NCI-H774 (cell line): Measurements from ENCODE around the gene PTPRF.
A peak's percentile ranks its signal among the peaks of the same experiment; 100 is the strongest.
"Not testable (repeated sequence)": the region's sequence is repeated elsewhere in the genome, so short reads cannot be mapped to it uniquely, and the experiment has no call there.

Source experiments
- DNase-seq: peaks from one replicate; lab custom pipeline; 2025; lab: John Stamatoyannopoulos, UW

The PTPRF gene

DNA sequence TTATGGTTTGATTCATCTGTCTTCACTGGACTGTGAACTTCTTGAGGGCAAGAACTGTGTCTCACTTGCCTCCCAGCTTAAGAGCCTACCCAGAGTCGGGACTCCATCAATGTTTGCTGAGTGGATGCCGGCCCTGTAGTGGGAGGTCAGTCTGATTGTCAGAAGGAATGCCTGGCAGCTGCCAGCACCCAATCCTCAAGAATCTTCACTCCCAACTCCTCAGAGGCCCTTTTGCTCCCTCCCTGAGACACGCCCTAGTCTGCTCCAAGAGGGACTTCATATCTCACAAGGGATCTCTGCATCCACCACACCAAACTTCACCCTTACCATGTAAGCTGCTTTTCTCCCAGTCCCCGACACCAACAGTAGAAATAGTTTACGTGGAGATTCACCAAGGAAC lies 104.0 kb downstream of the PTPRF start:
- no peak for DNase-seq

DNA sequence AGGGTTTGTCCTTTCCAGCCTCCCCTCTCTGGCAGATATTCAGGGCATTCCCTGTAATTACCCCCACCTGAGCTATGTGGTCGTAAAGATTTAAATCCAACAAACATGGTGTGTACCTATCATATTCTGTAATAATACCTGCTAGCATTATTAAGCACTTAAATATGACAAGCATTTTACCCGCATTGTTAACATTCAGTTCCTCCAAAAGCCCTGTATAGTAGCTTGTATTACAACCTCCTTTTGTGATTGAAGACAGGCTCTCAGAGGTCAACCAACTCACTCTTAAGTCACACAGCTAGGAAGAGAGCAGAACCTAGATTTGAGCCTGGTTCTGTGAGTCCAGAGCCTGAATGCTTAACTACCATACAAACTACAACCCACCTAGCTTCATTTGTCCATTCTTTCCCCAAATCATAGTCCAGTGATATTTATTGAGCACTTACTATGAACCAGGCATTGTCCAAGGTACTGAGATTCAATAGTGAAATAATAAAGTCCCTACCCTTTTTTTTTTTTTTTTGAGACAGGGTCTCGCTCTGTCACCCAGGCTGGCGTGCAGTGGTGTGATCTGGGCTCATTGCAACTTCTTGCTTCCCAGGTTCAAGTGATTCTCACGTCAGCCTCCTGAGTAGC lies 105.4 kb downstream of the PTPRF start:
- DNase-seq = no peak

DNA sequence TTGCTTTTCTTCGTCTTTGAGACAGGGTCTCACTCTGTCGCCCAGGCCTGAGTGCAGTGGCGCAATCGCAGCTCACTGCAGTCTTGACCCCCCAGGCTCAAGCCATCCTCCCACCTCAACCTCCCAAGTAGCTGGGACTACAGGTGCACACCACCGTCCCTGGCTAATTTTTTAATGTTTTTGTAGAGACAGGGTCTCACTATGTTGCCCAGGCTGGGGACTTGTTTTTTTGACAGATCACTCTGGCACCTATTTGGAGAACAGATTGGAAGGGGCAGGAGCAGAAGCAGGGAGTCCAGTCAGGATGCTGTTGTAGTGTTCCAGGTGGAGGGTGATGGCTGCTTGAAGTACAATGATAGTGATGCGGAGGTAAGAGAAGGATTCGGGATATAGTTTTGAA lies 106.6 kb downstream of the PTPRF start:
- DNase-seq = no peak

DNA sequence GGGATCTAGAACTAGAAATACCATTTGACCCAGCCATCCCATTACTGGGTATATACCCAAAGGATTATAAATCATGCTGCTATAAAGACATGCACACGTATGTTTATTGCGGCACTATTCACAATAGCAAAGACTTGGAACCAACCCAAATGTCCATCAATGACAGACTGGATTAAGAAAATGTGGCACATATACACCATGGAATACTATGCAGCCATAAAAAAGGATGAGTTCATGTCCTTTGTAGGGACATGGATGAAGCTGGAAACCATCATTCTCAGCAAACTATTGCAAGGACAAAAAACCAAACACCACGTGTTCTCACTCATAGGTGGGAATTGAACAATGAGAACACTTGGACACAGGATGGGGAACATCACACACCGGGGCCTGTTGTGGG lies 107.7 kb downstream of the PTPRF start:
- not testable (repeated sequence) for DNase-seq

DNA sequence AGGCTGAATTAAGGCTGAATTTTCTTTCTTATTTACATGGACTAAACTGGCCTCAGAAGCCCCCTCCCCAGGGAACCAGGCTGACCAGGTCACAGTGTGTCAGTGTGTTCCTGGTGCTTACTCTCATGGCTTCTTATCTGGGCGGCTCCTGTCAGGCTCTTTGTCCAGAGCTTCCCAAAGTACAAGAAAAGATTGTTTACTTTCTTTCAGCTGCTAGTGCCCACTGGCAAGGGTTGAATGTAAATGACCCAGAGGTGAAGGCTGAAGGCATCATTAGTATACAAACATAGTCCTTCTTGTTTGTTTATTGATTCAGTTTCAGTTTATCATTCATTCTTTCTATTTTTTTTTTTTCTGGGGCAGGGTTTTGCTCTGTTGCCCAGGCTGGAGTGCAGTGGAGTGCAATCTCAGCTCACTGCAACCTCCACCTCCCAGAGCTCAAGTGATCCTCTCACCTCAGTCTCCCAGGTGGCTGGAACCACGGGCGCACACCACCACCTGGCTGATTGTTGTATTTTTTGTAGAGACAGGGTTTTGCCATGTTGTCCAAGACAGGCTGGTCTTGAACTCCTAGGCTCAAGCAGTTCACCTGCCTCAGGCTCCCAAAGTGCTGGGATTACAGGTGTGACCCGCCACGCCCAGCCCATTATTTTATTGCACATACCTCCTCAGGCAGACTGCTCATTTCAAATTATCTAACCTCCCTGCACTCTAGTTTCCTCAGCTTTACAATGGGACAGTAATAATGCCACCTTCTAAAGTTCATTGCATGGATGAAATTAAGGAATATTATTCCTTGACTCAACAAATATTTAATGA lies 109.5 kb downstream of the PTPRF start:
- DNase-seq = no peak

DNA sequence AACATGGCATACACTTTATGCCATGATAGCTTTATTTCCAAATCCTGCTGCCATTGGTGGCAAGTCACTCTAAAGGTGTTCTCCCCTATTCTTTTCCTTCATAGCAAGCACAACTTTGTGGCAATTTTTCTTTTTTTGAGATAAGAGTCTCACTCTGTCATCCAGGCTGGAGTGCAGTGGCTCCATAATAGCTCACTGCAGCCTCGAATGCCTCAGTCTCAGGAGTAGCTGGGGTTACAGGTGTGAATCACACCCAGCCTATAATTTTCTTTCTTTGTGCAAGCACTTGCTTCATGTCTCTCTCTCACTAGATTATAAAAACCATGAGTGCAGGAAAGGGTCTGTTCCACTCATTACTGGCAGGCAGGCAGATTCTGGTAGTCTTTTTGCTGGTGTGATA lies 113.9 kb downstream of the PTPRF start:
- DNase-seq = no peak

DNA sequence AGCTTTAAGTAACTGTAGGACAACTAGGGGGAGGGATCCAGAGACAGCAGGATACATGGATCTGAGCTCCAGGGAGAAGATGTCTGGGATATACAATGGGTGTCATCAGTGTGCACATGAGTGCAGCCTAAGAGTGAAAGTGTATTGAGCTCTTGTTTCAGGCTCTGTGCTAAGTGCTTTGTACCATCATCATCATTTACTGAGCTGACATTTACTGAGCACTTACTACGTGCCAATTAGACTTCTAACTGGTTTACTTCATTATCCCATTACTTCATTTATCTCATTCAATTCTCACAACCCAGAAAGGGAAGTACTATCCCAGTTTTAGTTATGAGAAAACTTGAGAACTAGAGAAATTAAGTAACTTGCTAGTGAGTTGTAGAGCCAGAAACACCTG lies 114.8 kb downstream of the PTPRF start:
- DNase-seq = no peak

DNA sequence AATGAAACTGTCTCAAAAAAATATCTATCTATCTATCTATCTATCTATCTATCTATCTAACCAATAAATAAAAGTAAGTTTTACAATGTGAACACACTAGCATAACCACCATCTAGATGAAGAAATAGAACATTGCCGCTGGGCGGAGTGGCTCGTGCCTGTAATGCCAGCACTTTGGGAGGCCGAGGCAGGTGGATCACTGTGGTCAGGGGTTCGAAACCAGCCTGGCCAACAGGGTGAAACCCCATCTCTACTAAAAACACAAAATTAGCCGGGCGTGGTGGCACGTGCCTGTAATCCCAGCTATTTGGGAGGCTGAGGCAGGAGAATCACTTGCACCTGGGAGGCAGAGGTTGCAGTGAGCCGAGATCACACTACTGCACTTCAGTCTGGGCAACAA lies 116.6 kb downstream of the PTPRF start:
- DNase-seq = not testable (repeated sequence)

DNA sequence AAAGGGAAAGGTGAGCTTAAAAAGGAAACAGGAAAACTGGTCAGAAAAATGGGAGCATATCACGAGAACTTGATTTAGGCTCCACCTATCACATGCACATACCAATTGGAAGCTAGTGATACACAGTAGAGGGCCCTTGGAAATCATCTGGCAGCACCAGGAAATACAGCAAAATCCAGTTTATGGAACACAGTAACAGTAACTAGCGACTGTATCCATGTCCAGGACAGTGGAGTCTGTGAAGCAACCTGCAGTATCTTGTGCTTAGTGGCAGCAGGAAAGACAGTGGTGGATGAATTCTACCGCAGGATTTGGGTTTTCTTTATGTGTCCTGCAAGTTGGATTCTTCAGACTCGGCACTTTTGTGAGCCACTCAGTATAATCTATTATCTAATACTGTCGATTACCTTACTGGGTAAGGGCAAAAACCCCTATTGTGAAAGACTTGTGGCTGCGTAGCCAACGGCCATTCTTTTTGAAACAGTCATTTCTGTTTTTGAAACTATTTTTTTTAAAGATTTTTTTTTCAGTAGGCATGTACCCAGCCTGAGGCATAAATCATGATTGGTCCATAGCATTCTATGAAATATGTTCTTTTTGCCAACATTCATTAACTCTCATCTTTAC lies 117.7 kb downstream of the PTPRF start:
- no peak for DNase-seq

DNA sequence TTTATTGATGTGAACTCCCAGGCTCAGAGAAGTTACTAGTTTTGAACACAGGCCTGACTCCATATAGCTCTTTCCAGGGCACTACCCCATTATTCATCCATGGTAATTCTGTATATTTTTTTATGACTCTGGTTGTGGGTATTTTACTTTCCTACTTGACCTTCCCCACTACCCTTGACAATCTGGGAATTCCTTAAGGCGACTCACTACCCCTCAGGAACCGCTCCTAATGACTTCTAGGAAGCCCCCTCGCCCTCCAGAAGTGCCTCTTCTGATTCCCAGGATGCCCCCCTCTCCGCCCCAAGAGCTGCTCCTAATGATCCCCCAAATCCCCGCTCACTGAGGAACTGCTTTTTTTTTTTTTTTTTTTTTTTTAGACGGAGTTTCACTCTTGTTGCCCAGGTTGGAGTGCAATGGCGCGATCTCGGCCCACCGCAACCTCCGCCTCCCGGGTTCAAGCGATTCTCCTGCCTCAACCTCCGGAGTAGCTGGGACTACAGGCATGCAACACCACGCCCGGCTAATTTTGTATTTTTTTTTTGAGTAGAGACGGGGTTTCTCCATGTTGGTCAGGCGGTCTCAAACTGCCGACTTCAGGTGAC lies 118.3 kb downstream of the PTPRF start:
- no peak for DNase-seq

DNA sequence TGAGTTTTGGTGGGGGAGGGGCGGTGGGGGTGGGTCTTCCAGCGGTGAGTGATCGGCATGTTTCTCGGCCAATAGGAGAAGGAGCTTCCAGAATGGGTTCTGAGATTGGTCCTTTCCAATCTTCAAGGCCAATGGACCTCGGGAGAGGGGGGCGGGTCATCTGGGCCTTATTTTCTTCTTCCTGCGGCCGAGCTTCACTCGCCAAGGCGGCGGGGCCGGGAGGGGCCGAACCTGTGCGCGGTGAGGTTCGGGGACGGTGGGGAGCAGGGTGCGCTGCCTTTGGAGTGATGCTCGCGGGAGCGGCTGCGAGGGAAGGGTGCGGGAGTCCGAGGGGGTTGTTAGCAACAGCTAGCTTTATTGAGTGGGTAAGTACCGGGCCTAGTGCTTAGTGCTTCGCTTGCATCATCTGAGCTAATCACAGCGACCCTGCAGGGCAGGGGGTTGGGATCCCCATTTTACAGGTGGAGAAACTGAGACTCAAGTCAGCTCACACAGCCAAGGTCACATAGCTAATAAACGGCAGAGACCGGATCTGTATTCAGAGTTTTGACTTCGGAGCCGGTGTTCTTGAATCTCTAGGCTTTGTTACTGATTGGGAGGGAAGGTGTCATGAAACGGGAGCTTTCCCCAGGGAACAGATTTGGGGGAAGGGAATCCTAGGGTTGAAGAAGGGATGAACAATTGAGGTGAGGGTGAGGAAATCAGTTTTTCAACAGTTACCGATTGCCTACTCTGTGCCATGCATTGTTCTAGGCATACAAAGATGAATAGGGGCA lies 119.8 kb downstream of the PTPRF start:
- peak; percentile 99 for DNase-seq

DNA sequence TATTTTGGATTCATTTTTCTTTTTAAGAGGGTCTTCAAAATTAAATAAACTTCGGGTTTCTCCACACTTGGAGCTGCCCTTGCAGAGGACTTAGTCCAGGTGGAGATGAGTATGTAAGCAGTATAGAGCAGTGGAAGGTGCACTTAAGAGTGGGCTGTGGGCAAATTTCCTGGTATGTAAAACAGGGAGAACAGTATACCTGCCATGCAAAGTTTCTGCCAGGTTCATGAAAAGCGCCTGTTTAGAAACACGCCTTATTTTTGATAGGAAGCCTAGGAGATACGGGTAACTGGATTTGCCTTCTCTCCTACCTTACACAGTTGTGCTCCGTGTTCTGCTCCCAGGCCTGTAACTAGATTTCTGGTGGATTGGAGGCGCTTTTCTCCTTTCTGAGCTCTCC lies 120.5 kb downstream of the PTPRF start:
- no peak for DNase-seq

DNA sequence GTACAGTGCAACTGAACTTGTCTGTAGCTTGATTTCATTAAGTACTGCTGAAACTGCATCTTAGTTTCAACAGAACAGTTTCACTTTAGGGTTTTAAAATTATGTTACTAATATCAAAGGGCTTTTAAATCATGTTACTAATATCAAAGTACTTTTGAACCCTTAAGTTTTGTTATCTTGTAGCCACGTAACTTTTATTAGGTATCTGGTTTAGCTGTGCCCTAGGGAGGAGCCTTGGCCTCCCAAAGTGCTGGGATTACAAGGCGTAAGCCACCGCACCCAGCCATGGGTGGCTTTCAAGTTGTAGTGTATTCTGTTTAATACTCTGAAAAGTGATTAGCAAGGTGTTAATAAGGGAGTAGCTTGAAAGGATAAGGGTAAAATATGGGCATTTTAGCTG lies 121.2 kb downstream of the PTPRF start:
- DNase-seq = no peak

DNA sequence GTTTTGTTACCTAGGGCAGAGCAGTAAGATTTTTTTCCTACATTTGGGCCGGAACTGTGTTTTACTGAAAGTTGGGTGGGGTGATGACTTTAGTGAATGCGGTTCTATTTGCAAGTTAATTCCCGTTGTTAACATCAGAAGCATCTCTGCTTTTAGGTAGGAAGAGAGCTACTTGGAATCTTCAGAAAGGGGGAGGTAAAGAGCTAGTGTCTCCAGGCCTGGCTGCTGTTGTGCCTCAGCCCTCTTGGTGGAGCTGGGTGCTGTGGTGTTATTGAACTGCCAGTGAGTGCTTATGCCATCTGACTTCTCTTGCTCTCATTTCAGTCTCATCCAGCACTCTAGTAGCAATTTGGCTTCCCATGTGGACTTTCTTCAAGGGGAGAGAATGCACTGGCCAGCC lies 122.7 kb downstream of the PTPRF start:
- DNase-seq = no peak

DNA sequence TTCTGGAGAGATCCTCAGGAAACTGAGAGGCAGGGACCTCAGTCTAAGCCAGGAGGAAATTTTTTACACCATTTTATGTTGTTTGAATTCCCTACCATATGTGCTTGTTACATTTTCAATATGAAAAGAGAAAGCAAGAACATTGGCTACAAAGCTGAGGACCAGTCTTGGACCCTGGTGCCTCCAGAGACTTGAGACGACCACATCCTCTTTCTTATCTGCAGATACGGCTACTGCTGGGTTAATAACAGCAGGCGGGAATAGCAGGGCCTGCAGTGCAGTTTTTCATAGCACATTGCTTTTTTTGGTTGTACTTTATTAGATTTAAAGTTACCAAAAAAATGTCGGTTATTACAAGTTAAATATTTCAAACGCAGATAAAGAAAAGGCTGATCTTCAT lies 123.2 kb downstream of the PTPRF start:
- DNase-seq = no peak

DNA sequence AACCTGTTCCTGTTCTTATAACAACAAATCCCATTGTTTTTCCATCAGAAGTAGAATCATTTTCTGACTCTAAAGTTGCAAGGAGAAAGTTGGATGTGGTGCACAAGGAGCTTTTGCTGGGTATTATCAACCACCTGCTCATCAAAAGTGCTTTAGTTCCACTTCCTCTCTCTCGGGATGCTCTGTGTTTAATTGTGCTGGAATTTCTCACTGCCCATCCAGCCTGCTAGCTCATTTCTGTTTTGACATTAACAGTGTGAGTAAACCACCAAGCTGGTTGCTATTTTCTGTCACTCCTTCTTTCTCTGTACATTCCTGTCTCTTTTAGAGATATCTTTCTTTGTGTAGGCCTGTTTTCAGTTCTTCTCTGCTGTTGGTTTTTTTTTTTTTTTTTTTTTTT lies 125.3 kb downstream of the PTPRF start:
- no peak for DNase-seq

DNA sequence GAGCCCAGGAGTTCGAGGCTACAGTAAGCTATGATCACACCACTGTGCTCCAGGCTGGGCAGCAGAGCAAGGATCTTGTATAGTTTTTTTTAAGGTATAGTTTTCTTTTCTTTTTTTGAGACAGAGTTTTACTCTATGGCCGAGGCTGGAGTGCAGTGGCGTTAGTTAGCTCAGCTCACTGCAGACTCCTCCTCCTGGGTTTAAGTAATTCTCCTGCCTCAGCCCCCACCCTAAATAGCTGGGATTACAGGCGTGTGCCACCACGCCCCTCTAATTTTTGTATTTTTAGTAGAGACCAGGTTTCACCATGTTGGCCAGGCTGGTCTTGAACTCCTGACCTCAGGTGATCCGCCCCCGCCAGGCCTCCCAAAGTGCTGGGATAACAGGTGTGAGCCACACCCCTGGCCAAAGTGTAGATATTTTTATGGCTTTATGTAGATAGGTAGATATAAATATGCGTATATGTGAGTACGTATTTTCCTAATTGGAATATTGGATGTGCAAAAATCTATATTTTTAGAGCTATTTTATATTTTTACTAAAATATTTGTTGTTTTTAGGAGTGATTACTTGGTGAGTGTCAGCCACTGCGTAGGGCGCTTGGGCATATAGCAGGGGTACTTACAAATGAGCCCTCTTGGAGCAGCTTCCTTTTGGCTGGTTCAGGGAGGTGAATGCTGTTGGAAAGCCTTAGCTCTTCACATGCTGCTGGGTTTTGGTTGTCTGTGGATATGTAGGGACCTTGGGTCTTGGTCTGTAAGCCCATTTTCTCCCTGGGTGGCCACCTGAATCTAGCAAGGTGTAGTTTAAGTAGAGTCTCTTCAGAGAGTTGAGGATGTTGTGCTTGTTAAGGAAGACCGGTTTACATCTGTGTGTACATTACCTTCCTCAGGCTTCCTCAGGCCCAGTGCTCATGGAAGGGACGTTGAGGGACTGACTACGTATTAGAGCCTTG lies 128.8 kb downstream of the PTPRF start:
- DNase-seq = no peak

DNA sequence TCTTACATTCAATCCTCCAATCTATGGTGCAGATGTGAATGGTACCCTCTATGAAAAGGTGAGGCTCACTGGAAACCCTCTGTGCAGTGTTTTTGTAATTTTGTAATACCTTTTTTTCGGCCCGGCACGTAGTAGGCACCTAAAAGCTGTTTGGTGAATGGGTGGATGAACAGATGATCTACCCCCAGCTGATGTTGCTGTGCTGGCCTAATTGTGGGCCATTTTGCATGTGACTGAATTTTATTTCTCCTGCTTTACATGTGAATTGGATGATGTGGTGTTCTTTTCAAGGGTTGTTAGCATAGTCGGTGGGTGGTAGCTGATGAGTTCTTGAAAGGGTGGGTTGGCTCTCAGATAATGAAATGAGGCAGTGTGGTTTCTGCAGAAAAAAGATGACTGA lies 129.7 kb downstream of the PTPRF start:
- no peak for DNase-seq

DNA sequence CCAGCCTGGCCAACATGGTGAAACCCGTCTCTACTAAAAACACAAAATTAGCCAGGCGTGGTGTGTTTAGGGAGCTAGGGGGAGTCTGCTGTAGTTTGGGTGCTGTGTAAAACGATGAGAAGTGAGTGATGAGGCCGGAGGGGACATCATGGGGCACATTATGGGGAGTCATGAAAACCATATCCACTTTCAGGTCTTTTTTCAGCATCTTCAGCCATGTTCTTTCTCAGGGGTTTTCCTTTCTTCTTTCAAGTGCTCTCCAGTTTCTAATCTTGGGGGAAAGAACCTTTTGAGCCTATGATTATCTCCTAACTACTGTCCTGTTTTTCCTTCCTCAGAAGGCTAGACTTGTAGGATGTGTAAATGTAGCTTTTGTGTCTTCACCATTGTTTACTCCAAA lies 133.7 kb downstream of the PTPRF start:
- no peak for DNase-seq

DNA sequence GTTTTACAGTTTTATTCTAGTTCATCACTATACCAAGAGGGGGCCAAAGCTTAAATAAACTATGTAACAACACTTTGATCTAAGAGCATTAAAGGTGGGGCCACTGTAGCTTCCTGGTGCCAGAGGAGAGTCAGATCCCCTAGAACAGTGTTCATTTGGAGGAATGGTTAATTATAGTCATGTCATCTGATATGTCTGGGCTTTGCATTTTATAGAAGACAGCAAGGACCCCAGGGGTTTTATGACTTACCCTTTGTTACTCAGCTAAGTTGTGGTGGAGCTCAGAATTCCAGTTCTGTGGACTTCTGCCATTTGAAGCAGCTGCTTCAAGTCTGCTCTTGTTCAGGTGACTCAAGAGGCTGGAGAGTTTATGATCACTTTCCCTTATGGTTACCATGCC lies 135.9 kb downstream of the PTPRF start:
- DNase-seq = no peak

DNA sequence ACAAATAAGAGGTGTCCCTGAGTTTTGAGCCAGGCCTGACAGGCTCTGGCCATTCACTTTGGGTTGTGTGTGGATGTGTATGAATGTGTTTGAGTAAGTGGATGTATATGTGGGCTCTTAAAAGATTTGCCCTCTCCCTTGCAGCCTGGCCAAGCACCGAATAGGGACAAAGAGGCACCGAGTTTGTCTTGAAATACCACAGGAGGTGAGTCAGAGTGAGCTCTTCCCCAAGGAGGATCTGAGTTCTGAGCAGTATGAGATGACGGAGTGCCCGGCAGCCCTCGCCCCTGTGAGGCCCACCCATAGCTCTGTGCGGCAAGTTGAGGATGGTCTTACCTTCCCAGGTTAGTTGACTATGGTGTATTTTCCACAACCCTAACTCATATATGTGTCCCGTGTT lies 138.3 kb downstream of the PTPRF start:
- DNase-seq = no peak
